Testis (tissue), 3 donors: Measurements from ENCODE around the gene ABHD12B. TPM values are rescaled to one million over a fixed set of nuclear protein-coding genes. Genes with fewer than 3 reads are reported as not detected.

Experiments used
- DNase-seq: peaks from one replicate; pipeline ENCODE4 v3.0.0-alpha.2; 2019
- H3K27ac ChIP-seq, 2 donors: fragments of 200-600 bp; sonication (generic); one replicate each; pipeline ENCODE4 v1.5.1; 2019
- H3K27me3 ChIP-seq: fragments of 200-600 bp; sonication (generic); one replicate; pipeline ENCODE4 v1.5.1; 2019
- H3K36me3 ChIP-seq: fragments of 200-600 bp; sonication (generic); one replicate; pipeline ENCODE4 v1.5.1; 2017; ENCODE audit warnings: low read depth; ENCODE audit errors: missing control alignments
- H3K4me1 ChIP-seq: fragments of 200-600 bp; sonication (generic); one replicate; pipeline ENCODE4 v1.5.1; 2019
- H3K4me3 ChIP-seq, 2 donors: fragments of 200-600 bp; sonication (generic); one replicate each; pipeline ENCODE4 v1.5.1; 2017 to 2019
- H3K9me3 ChIP-seq: fragments of 200-600 bp; sonication (generic); one replicate; pipeline ENCODE4 v1.5.1; 2017
- POLR2A ChIP-seq: fragments of 450-650 bp; IDR thresholded peaks from one replicate; pipeline ENCODE4 v1.6.1; 2017; ENCODE audit warnings: antibody characterized with exemption, mild to moderate bottlenecking, moderate library complexity
- WGBS, 2 donors: methylation state at CpG; one replicate each; pipeline ENCODE4 v1.1.5; 2018; 5-methylcytosine and 5-hydroxymethylcytosine counted together
- intact Hi-C: fragments of 100-400 bp; cut with DNase I; formaldehyde crosslinking; loops from one replicate; pipeline ENCODE4 v1.15.1; 2023; ENCODE audit warnings: low total_unique reads
- polyA plus RNA-seq: library from polyadenylated mRNA; stranded (reverse); fragments of 350-450 nt; fragmentation: Illumina TruSeq; extraction: RNeasy Lipid Tissue Mini Kit (QIAGEN cat#74804); gene quantifications from one replicate; pipeline ENCODE4 v1.2.3, GENCODE V29; 2014; ENCODE audit warnings: low read depth, low replicate concordance; ENCODE audit not compliant: insufficient read depth
- total RNA-seq, 2 donors: library from RNA; depleted of rRNA; stranded (reverse); fragments of >200 nt; gene quantifications; one replicate each; pipeline ENCODE4 v1.2.3, GENCODE V29; 2016
- TF ChIP-seq, protein P1 (sequence below), 3 experiments: fragments of 450-650 bp in 2 of 3; fragments of 200-600 bp in 1 of 3; sonication (generic) in 1 of 3; IDR thresholded peaks; one replicate each; pipeline ENCODE4 v1.5.1; 2016 to 2019; ENCODE audit warnings: antibody characterized with exemption in 3 of 3, mild to moderate bottlenecking in 2 of 3, moderate library complexity in 1 of 3

Gene ABHD12B
- total and polyA plus RNA-seq, 3 donors from 2014 or later = 0.37 to 3.0 TPM; not detected in 1

GRCh38 chr14:50932592-50933495, 61.0 kb downstream of the ABHD12B start:
- TF ChIP-seq, protein P1, sequence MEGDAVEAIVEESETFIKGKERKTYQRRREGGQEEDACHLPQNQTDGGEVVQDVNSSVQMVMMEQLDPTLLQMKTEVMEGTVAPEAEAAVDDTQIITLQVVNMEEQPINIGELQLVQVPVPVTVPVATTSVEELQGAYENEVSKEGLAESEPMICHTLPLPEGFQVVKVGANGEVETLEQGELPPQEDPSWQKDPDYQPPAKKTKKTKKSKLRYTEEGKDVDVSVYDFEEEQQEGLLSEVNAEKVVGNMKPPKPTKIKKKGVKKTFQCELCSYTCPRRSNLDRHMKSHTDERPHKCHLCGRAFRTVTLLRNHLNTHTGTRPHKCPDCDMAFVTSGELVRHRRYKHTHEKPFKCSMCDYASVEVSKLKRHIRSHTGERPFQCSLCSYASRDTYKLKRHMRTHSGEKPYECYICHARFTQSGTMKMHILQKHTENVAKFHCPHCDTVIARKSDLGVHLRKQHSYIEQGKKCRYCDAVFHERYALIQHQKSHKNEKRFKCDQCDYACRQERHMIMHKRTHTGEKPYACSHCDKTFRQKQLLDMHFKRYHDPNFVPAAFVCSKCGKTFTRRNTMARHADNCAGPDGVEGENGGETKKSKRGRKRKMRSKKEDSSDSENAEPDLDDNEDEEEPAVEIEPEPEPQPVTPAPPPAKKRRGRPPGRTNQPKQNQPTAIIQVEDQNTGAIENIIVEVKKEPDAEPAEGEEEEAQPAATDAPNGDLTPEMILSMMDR (IDR thresholded peaks at IDR 0.05) = no peak
- no peak for TF ChIP-seq POLR2A
- WGBS, 2 donors = 89% methylated on average over 4 of the region's 4 CpGs
- intact Hi-C loops = no loop called here
- no peaks in the 10 kb centered on the region for H3K27me3 ChIP-seq
- no peaks in the 10 kb centered on the region for H3K9me3 ChIP-seq
- H3K4me3 ChIP-seq = no peak overlapping the region
- no peaks in the 10 kb centered on the region for H3K36me3 ChIP-seq
- no peak overlapping the region for H3K27ac ChIP-seq
- no peak for DNase-seq
- no peaks in the 10 kb centered on the region for H3K4me1 ChIP-seq

DNA sequence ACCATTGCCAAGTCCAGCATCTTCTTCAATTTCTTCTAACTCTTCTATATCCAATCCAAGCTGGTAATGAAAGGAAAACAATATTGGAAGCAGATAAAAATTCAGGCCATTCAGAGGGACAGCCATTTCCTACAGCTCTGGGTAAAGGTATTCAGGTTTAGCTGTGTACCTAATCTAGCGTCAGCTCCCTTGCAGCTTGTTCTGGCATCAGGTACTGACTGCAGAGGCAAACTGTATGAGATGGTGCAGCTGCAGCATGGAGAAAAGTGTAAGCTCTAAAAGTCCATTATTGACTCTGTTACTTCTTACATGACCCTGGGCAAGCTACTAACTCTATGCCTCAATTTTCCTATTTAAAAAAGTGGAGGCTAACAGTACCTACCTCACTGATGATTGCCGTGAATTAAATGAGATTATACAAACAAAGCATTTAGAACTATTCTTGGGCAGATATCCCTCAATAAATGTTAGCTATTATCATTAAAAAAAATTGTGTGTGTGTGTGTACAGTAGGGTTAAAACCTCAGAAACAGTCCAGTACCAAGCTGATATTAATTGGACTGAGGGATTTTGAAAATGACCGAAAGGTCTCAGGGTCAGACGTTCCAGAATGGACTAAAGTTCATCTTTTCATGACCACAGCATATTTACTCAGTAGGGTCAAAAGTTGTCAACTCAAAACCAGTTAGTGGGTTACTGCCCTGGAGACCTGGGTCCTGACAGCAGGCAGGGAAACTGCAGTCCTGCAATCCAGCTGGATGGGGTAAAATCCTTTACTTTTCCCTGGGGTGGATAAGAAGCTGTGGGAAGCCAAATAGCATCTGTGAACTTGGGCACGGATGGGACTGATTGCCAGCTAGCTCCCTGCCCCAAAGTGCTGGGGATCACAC, 63.5 kb downstream of the ABHD12B start:
- Histone ChIP-seq H3K36me3 (no peaks in the 10 kb centered on the region), H3K27me3 (no peaks in the 10 kb centered on the region), H3K4me3 (no peak overlapping the region), H3K27ac (no peak overlapping the region), H3K9me3 (no peaks in the 10 kb centered on the region), H3K4me1 (no peaks in the 10 kb centered on the region)
- TF ChIP-seq, protein P1 (IDR thresholded peaks at IDR 0.05) = no peak
- TF ChIP-seq POLR2A = no peak
- DNase-seq = no peak
- WGBS, 2 donors = 69 to 72% methylated on average over 5 of the region's 5 CpGs
- intact Hi-C loops = no loop called here

DNA sequence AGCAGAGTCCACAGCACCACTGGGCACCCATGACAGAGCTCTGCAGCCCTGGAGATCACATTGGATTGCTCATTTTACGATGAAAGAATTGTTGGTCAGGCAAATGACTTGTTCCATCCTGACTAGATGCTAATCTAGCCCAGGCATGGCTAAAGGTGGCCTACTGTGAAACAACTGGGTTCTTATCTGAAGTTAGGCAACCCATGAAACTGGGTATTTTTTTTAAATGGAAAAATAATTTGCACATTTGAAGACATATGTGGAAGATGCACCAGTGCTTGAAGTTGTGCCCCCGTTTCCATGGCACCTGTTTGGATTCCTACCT, 64.1 kb downstream of the ABHD12B start:
- no peaks in the 10 kb centered on the region for H3K4me1 ChIP-seq
- no peak for DNase-seq
- H3K27me3 ChIP-seq = no peaks in the 10 kb centered on the region
- intact Hi-C loops = no loop called here
- H3K4me3 ChIP-seq = no peak overlapping the region
- H3K36me3 ChIP-seq = no peaks in the 10 kb centered on the region
- no peak overlapping the region for H3K27ac ChIP-seq
- no peaks in the 10 kb centered on the region for H3K9me3 ChIP-seq
- TF ChIP-seq, protein P1 (IDR thresholded peaks at IDR 0.05) = no peak
- no peak for TF ChIP-seq POLR2A
- WGBS, 2 donors = 69 to 70% methylated on average over 2 of the region's 2 CpGs

DNA sequence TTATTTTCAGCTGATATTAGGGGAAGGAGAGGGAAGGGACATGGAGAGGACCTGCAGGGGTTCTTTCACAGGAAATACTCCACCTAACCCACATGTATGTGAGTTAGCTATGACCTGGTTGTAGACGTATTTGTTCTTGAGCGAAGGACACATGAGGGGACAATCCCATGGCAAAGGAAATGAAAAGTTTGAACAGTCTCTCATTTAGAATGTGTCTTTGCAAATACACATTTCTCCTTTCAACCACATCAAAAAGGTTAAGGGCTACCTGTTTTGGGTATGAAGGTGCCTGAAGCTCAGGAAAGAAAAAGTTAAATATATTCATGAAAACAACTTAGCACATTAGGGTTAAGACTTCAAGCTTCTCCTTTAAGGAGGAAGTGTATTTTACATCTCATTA, 65.0 kb downstream of the ABHD12B start:
- Histone ChIP-seq H3K27ac (no peak overlapping the region), H3K36me3 (no peaks in the 10 kb centered on the region), H3K9me3 (no peaks in the 10 kb centered on the region), H3K4me1 (no peaks in the 10 kb centered on the region), H3K27me3 (no peaks in the 10 kb centered on the region), H3K4me3 (no peak overlapping the region)
- WGBS, 2 donors = 90 to 97% methylated on average over 2 of the region's 2 CpGs
- no peak for TF ChIP-seq POLR2A
- TF ChIP-seq, protein P1 (IDR thresholded peaks at IDR 0.05) = no peak
- intact Hi-C loops = no loop called here
- DNase-seq = no peak
